OCI-LY7 (cell line): ENCODE data around the gene FUNDC2. TPM values are rescaled to one million over a fixed set of nuclear protein-coding genes. Genes with fewer than 3 reads are reported as not detected.

ENCODE experiments used
- BruUV-seq: library from RNA; stranded (reverse); fragments of 400-500 nt; replicated peaks from 2 replicates; lab custom pipeline; 2021; lab: Mats Ljungman, UMichigan
- CTCF ChIA-PET: fragments of 300-600 bp; sonication (Branson Sonifier 250); formaldehyde crosslinking; loops from one replicate; lab custom pipeline; 2022; ENCODE audit warnings: antibody characterized with exemption; ENCODE audit not compliant: unreplicated experiment; lab: Charles Lee
- POLR2A ChIA-PET: fragments of 300-600 bp; sonication (Branson Sonifier 250); formaldehyde crosslinking; loops from one replicate; lab custom pipeline; 2022; ENCODE audit warnings: antibody characterized with exemption; lab: Charles Lee
- DNase-seq: peaks from one replicate; pipeline ENCODE4 v3.0.0-alpha.2; 2015; ENCODE audit warnings: low spot score
- H2AFZ ChIP-seq: fragments of 200-600 bp; sonication (generic), shearing (Covaris generic); 2 replicates; pipeline ENCODE4 v1.6.1; 2014; ENCODE audit warnings: mild to moderate bottlenecking, antibody characterized with exemption, low read length, moderate library complexity
- H3K27ac ChIP-seq: fragments of 200-600 bp; sonication (generic); 2 replicates; pipeline ENCODE4 v1.5.1; 2014; ENCODE audit warnings: mixed run types, low read depth, mild to moderate bottlenecking, moderate library complexity, low read length, inconsistent platforms; ENCODE audit not compliant: poor library complexity, severe bottlenecking
- H3K36me3 ChIP-seq: fragments of 200-600 bp; sonication (generic); 2 replicates; pipeline ENCODE4 v1.6.1; 2014; ENCODE audit warnings: mild to moderate bottlenecking, antibody characterized with exemption, low read length, moderate library complexity, mixed read lengths; ENCODE audit not compliant: insufficient read depth
- H3K4me1 ChIP-seq: fragments of 200-600 bp; sonication (generic); 2 replicates; pipeline ENCODE4 v1.5.1; 2014; ENCODE audit warnings: mild to moderate bottlenecking, low read length; ENCODE audit not compliant: insufficient read depth, poor library complexity, severe bottlenecking
- H3K4me2 ChIP-seq: fragments of 200-600 bp; sonication (generic); 2 replicates; pipeline ENCODE4 v1.6.1; 2014; ENCODE audit warnings: mild to moderate bottlenecking, low read length
- H3K4me3 ChIP-seq: fragments of 200-600 bp; sonication (generic); 2 replicates; pipeline ENCODE4 v1.5.1; 2014; ENCODE audit warnings: mild to moderate bottlenecking, low read depth, low read length; ENCODE audit not compliant: poor library complexity, severe bottlenecking
- H3K79me2 ChIP-seq: fragments of 200-600 bp; sonication (generic); 2 replicates; pipeline ENCODE4 v1.6.1; 2016; ENCODE audit warnings: low read depth, mild to moderate bottlenecking, low read length, moderate library complexity, mixed read lengths; ENCODE audit not compliant: insufficient read depth
- H3K9me2 ChIP-seq: fragments of 200-600 bp; sonication (generic); 2 replicates; pipeline ENCODE4 v1.6.1; 2016; ENCODE audit warnings: mild to moderate bottlenecking, low read length, mixed read lengths; ENCODE audit not compliant: insufficient read depth
- H3K9me3 ChIP-seq: fragments of 200-600 bp; sonication (generic); 2 replicates; pipeline ENCODE4 v1.6.1; 2014; ENCODE audit warnings: mild to moderate bottlenecking, mixed run types, low read length, mixed read lengths
- H4K20me1 ChIP-seq: fragments of 200-600 bp; sonication (generic); 2 replicates; pipeline ENCODE4 v1.6.1; 2014; ENCODE audit warnings: mild to moderate bottlenecking, antibody characterized with exemption, low read length, moderate library complexity, mixed read lengths; ENCODE audit not compliant: insufficient read depth
- CTCF ChIP-seq: fragments of 200-600 bp; sonication (generic); conservative IDR thresholded peaks from 2 replicates; pipeline ENCODE4 v1.5.1; 2014; ENCODE audit warnings: mild to moderate bottlenecking, antibody characterized with exemption, low read length, moderate library complexity, mixed read lengths
- EZH2phosphoT487 ChIP-seq: fragments of 200-600 bp; sonication (generic); IDR thresholded peaks from 2 replicates; pipeline ENCODE4 v1.6.1; 2018; ENCODE audit warnings: low read depth, borderline replicate concordance, mild to moderate bottlenecking, mixed run types, antibody characterized with exemption, low read length, moderate library complexity, mixed read lengths
- intact Hi-C: fragments of 100-400 bp; cut with micrococcal nuclease; formaldehyde crosslinking; loops from one replicate; pipeline ENCODE4 v1.10.0; 2022; ENCODE audit not compliant: unreplicated experiment
- total RNA-seq, 2 experiments: library from RNA; depleted of rRNA in 1 of 2; stranded (reverse); fragments of >200 nt in 1 of 2; shearing (Covaris generic) in 1 of 2; gene quantifications; 2 replicates each; pipeline ENCODE4 v1.2.3, GENCODE V29; 2014 to 2022

The FUNDC2 gene
- total RNA-seq, 2 experiments from 2014 or later: 37.2 to 50.0 TPM

- DNase-seq: no peak
- ChIA-PET CTCF (no interaction called here), POLR2A (interaction anchor here (0.7 kb wide), 1 partner anchor 47 kb away, joined by 3 read pairs; the partner anchor contains the start of gene F8)
- Histone ChIP-seq H4K20me1 (no peaks in the 10 kb centered on the region), H3K4me2 (peak overlapping the region; percentile 90), H3K4me1 (peaks cover 33% of the 10 kb centered on the region), H3K9me2 (no peaks in the 10 kb centered on the region), H3K79me2 (peaks cover 54% of the 10 kb centered on the region), H2AFZ (peak overlapping the region; percentile 91; the same call in 1 of the 2 replicates), H3K9me3 (no peaks in the 10 kb centered on the region), H3K36me3 (peaks cover 17% of the 10 kb centered on the region), H3K27ac (no peak overlapping the region), H3K4me3 (peak overlapping the region; percentile 94)
- BruUV-seq: no TSS peak
- TF ChIP-seq EZH2phosphoT487 (no peak), CTCF (no peak)
- intact Hi-C loops: no loop called here
These were observed 42.8 kb downstream of the FUNDC2 start for GRCh38 chrX:155069414-155069813.

GRCh38 chrX:155070038-155070437 is 43.4 kb downstream of the FUNDC2 start:
- intact Hi-C loops: no loop called here
- POLR2A ChIA-PET: interaction anchor here (0.7 to 1.1 kb wide), 3 partner anchors 8 to 47 kb away, joined by 3 to 4 read pairs (median 3); partner anchors contain the start of genes F8 and FUNDC2
- peak; percentile 8 for DNase-seq
- H3K4me1 ChIP-seq: peaks cover 33% of the 10 kb centered on the region
- H3K36me3 ChIP-seq: peaks cover 23% of the 10 kb centered on the region
- peak overlapping the region; percentile 94 for H3K4me3 ChIP-seq
- no peaks in the 10 kb centered on the region for H4K20me1 ChIP-seq
- H3K79me2 ChIP-seq: peaks cover 58% of the 10 kb centered on the region
- H3K4me2 ChIP-seq: peak overlapping the region; percentile 90
- TF ChIP-seq EZH2phosphoT487 (no peak), CTCF (no peak)
- BruUV-seq: TSS peak; percentile 74
- H3K9me3 ChIP-seq: no peaks in the 10 kb centered on the region
- CTCF ChIA-PET: interaction anchor here (1.0 kb wide), 1 partner anchor 17 kb away, joined by 3 read pairs; no protein-coding TSS in a partner anchor
- peak overlapping the region; percentile 91; the same call in 1 of the 2 replicates for H2AFZ ChIP-seq
- peak overlapping the region; percentile 81 for H3K27ac ChIP-seq
- no peaks in the 10 kb centered on the region for H3K9me2 ChIP-seq

GRCh38 chrX:155070663-155070974 is 44.0 kb downstream of the FUNDC2 start:
- Histone ChIP-seq H3K36me3 (peaks cover 28% of the 10 kb centered on the region), H3K4me3 (peak overlapping the region; percentile 94)

More at GRCh38 chrX:155070663-155070974, 44.0 kb downstream of the FUNDC2 start:
- Histone ChIP-seq H3K4me2 (peak overlapping the region; percentile 90), H3K9me2 (no peaks in the 10 kb centered on the region), H2AFZ (peak overlapping the region; percentile 91), H3K4me1 (peaks cover 33% of the 10 kb centered on the region), H4K20me1 (no peaks in the 10 kb centered on the region), H3K9me3 (no peaks in the 10 kb centered on the region), H3K27ac (peak overlapping the region; percentile 81), H3K79me2 (peaks cover 58% of the 10 kb centered on the region)
- DNase-seq: no peak
- POLR2A ChIA-PET: interaction anchor here (0.7 to 1.1 kb wide), 2 partner anchors 8 to 44 kb away, joined by 3 to 4 read pairs; partner anchors contain the start of gene FUNDC2
- BruUV-seq: no TSS peak
- intact Hi-C loops: no loop called here
- TF ChIP-seq EZH2phosphoT487: no peak
- TF ChIP-seq CTCF: no peak
- CTCF ChIA-PET: interaction anchor here (1.0 kb wide), 1 partner anchor 17 kb away, joined by 3 read pairs; no protein-coding TSS in a partner anchor
